Skeletal muscle satellite cell (primary cell): ENCODE results near the gene WWOX.
"Not testable (repeated sequence)": the region's sequence is repeated elsewhere in the genome, so short reads cannot be mapped to it uniquely, and the experiment has no call there.

ENCODE experiments used
- H3K27me3 ChIP-seq: 2 replicates; pipeline ENCODE4 v1.7.0; 2013; ENCODE audit warnings: low read length; ENCODE audit not compliant: control insufficient read depth, insufficient read depth
- H3K36me3 ChIP-seq: 2 replicates; pipeline ENCODE4 v1.7.0; 2013; ENCODE audit warnings: mild to moderate bottlenecking, control low read depth, low read length; ENCODE audit not compliant: insufficient read depth
- H3K4me1 ChIP-seq: 2 replicates; pipeline ENCODE4 v1.7.0; 2013; ENCODE audit warnings: low read length; ENCODE audit not compliant: control insufficient read depth, insufficient read depth
- H3K4me2 ChIP-seq: 2 replicates; pipeline ENCODE4 v1.7.0; 2013; ENCODE audit warnings: mild to moderate bottlenecking, low read length
- H3K4me3 ChIP-seq: 2 replicates; pipeline ENCODE4 v1.7.0; 2013; ENCODE audit warnings: low read length
- H3K9ac ChIP-seq: 2 replicates; pipeline ENCODE4 v1.7.0; 2013; ENCODE audit warnings: mild to moderate bottlenecking, low read depth, low read length, moderate library complexity
- H3K9me3 ChIP-seq: replicated peaks from 2 replicates; pipeline ENCODE4 v1.7.0; 2013; ENCODE audit warnings: mild to moderate bottlenecking, control low read depth, low read length

Gene WWOX

DNA sequence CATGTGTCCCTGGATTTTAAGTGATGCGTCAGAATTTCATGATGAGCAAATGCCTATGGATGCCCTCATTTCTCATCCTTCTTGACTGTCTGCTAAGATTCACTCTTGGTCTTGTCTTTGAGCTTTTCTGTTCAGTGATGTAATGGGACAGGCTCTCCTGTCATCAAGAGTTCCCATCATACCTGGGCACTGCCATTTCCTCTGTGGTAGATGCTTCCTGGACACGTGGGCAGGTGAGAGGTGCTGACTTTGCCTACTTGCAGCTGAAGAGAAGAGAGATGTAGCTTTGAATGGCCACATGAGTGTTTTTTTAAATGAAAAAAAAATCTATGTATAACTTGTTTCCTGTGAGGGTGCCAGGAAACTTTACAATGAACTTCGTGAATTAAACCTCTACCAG, 943.4 kb downstream of the WWOX start:
- no peak overlapping the region for H3K4me3 ChIP-seq
- H3K4me2 ChIP-seq, result no peak overlapping the region
- no peak overlapping the region for H3K9ac ChIP-seq
- peaks cover 3% of the 10 kb centered on the region for H3K9me3 ChIP-seq
- no peaks in the 10 kb centered on the region for H3K27me3 ChIP-seq
- no peaks in the 10 kb centered on the region for H3K36me3 ChIP-seq
- H3K4me1 ChIP-seq, result no peaks in the 10 kb centered on the region

DNA sequence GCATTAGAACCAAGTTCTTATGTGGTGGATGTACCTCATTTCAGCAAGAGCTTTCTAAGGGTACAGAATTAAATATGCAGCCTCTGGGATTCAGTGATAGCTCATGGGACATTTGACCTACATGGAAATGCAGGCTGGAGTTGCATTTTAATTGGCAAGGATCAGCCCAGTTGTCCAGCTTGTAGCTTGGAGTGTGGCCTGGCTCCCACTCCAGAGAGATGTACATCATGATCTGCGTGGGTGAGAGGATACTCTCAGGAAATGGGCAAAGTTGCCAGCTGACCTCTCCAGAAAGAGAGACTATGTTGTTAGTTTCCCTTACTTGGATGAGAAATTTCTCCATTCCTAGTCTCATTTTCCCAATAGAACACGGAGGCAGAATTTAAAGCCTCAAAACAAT, 945.7 kb downstream of the WWOX start:
- H3K4me3 ChIP-seq, result no peak overlapping the region
- H3K9me3 ChIP-seq, result peaks cover 3% of the 10 kb centered on the region
- H3K4me2 ChIP-seq, result no peak overlapping the region
- H3K4me1 ChIP-seq, result no peaks in the 10 kb centered on the region
- H3K27me3 ChIP-seq, result no peaks in the 10 kb centered on the region
- no peaks in the 10 kb centered on the region for H3K36me3 ChIP-seq
- H3K9ac ChIP-seq, result no peak overlapping the region

GRCh38 chr16:79047337-79047736, 947.9 kb downstream of the WWOX start:
- H3K9ac ChIP-seq, result no peak overlapping the region
- H3K4me1 ChIP-seq, result no peaks in the 10 kb centered on the region
- no peaks in the 10 kb centered on the region for H3K36me3 ChIP-seq
- H3K4me2 ChIP-seq, result no peak overlapping the region
- no peaks in the 10 kb centered on the region for H3K27me3 ChIP-seq
- H3K4me3 ChIP-seq, result no peak overlapping the region
- H3K9me3 ChIP-seq, result no peaks in the 10 kb centered on the region

GRCh38 chr16:79049040-79049439, 949.6 kb downstream of the WWOX start:
- Histone ChIP-seq H3K4me3 (no peak overlapping the region), H3K9ac (no peak overlapping the region), H3K36me3 (no peaks in the 10 kb centered on the region), H3K9me3 (no peaks in the 10 kb centered on the region), H3K4me2 (no peak overlapping the region), H3K4me1 (no peaks in the 10 kb centered on the region), H3K27me3 (no peaks in the 10 kb centered on the region)

- no peak overlapping the region for H3K4me3 ChIP-seq
- H3K9ac ChIP-seq, result no peak overlapping the region
- no peaks in the 10 kb centered on the region for H3K4me1 ChIP-seq
- no peaks in the 10 kb centered on the region for H3K27me3 ChIP-seq
- no peak overlapping the region for H3K4me2 ChIP-seq
- no peaks in the 10 kb centered on the region for H3K36me3 ChIP-seq
- no peaks in the 10 kb centered on the region for H3K9me3 ChIP-seq
These were observed 950.6 kb downstream of the WWOX start for GRCh38 chr16:79050063-79050462.

DNA sequence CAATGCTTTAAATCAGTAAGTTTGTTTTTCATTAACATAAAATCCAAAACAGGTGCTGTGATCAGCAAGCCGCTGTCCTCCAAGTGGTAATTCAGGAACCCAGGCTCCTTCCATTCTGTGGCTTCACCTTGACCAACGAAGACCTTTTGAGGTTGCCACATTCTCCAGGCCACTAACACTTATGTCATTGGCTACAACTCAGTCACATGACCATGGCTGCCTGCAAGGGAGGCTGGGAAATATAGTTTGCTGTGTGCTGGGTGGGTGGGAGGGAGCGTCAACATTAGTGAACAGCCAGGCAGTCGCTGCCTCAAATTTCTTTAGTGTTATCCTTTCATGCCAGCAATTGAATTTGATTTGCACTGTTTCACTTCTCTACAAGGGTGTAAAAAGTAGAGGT, 951.9 kb downstream of the WWOX start:
- H3K4me2 ChIP-seq, result no peak overlapping the region
- H3K9ac ChIP-seq, result no peak overlapping the region
- H3K27me3 ChIP-seq, result no peaks in the 10 kb centered on the region
- H3K4me3 ChIP-seq, result no peak overlapping the region
- no peaks in the 10 kb centered on the region for H3K9me3 ChIP-seq
- no peaks in the 10 kb centered on the region for H3K4me1 ChIP-seq
- no peaks in the 10 kb centered on the region for H3K36me3 ChIP-seq

DNA sequence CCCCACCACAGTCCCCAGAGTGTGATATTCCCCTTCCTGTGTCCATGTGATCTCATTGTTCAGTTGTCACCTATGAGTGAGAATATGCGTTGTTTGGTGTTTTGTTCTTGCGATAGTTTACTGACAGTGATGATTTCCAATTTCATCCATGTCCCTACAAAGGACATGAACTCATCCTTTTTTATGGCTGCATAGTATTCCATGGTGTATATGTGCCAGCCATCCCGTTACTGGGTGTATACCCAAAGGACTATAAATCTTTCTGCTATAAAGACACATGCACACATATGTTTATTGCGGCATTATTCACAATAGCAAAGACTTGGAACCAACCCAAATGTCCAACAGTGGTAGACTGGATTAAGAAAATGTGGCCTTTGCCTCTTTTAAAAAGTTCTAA, 952.7 kb downstream of the WWOX start:
- not testable (repeated sequence) for H3K9me3 ChIP-seq, H3K4me3 ChIP-seq, H3K9ac ChIP-seq, H3K4me2 ChIP-seq, H3K27me3 ChIP-seq, H3K36me3 ChIP-seq, H3K4me1 ChIP-seq

- Histone ChIP-seq H3K4me3 (no peak overlapping the region), H3K4me1 (no peaks in the 10 kb centered on the region), H3K4me2 (no peak overlapping the region)
These were observed 954.1 kb downstream of the WWOX start for GRCh38 chr16:79053577-79053976.

DNA sequence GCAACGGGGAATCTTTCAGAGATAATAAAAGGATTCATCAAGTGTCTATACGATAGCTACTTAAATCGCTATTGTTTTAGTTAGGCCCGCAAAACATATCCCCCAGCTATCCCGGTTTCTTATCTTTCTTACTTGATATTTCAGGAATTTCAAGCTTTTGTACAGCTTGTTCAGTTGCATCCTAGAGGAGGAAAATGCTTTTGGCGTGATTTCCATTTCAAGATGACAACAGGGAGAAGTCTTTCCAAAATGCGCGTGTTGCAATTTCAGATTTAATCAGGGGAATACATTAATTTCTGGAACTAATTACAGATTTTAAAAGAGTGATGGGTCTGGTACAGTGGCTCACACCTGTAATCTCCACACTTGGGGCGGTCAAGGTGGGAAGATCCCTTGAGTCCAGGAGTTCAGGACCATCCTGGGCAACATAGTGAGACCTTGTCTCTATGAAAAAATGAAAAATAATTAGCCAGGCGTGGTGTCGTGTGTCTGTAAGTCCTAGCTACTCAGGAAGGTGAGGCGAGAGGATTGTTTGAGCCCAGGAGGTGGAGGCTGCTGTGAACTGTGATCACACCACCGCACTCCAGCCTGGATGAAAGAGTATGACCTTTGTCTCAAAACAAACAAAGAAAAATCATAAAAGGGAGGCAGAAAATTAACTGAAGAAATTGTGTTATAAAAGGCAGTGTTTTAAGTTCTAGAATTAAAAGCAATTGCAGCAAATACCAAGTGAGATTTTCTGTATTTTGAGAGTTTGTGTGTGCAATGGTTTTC, 954.9 kb downstream of the WWOX start:
- Histone ChIP-seq H3K4me2 (no peak overlapping the region), H3K4me3 (no peak overlapping the region), H3K27me3 (no peaks in the 10 kb centered on the region), H3K9ac (no peak overlapping the region), H3K9me3 (no peaks in the 10 kb centered on the region), H3K36me3 (no peaks in the 10 kb centered on the region), H3K4me1 (no peaks in the 10 kb centered on the region)

More at GRCh38 chr16:79053577-79053976, 954.1 kb downstream of the WWOX start:
- Histone ChIP-seq H3K9me3 (no peaks in the 10 kb centered on the region), H3K27me3 (no peaks in the 10 kb centered on the region), H3K36me3 (no peaks in the 10 kb centered on the region), H3K9ac (no peak overlapping the region)

GRCh38 chr16:79055251-79055970, 956.0 kb downstream of the WWOX start:
- Histone ChIP-seq H3K36me3 (no peaks in the 10 kb centered on the region), H3K4me1 (no peaks in the 10 kb centered on the region), H3K9ac (no peak overlapping the region), H3K4me3 (no peak overlapping the region), H3K9me3 (no peaks in the 10 kb centered on the region), H3K27me3 (no peaks in the 10 kb centered on the region), H3K4me2 (no peak overlapping the region)

DNA sequence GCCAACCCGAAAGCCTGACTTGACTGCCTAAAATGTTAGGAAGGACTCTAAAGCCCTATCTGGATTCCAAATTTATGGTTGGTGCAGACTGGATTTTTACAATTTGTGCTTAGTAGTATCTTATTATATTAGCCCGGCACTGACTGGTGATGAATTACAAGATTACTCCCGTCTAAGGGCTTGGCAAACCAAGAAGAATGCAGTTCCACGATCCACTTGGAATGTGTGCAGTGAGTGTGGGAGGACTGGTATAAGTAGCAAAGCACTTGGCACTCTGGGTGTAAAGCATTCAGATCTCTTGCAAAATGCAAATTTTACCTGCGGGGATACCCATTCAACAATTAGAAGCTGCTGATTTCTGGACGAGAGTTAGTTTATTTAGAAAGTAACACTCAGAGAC, 961.7 kb downstream of the WWOX start:
- Histone ChIP-seq H3K4me1 (no peaks in the 10 kb centered on the region), H3K4me3 (no peak overlapping the region), H3K9ac (no peak overlapping the region), H3K9me3 (peaks cover 8% of the 10 kb centered on the region), H3K36me3 (no peaks in the 10 kb centered on the region), H3K27me3 (no peaks in the 10 kb centered on the region), H3K4me2 (no peak overlapping the region)

- Histone ChIP-seq H3K9ac (no peak overlapping the region), H3K4me2 (no peak overlapping the region), H3K9me3 (peaks cover 8% of the 10 kb centered on the region)
These were observed 962.9 kb downstream of the WWOX start for GRCh38 chr16:79062336-79062735.

More at GRCh38 chr16:79062336-79062735, 962.9 kb downstream of the WWOX start:
- Histone ChIP-seq H3K36me3 (no peaks in the 10 kb centered on the region), H3K4me3 (no peak overlapping the region), H3K4me1 (no peaks in the 10 kb centered on the region), H3K27me3 (no peaks in the 10 kb centered on the region)
